GM12878 (cell line): ENCODE measurements around the gene KIRREL2. TPM values are rescaled to one million over a fixed set of nuclear protein-coding genes. Genes with fewer than 3 reads are reported as not detected.

ENCODE experiments used
- ATAC-seq: fragments of 200-7000 bp; cut with Tn5 transposase; 3 replicates; pipeline ENCODE4 v1.9.1; 2020; ENCODE audit warnings: mild to moderate bottlenecking, moderate library complexity
- BruUV-seq: library from RNA; stranded (reverse); fragments of 400-500 nt; replicated peaks from 2 replicates; lab custom pipeline; 2021; lab: Mats Ljungman, UMichigan
- CTCF ChIA-PET: fragments of 300-600 bp; sonication (Branson Sonifier 250); formaldehyde crosslinking; extraction: SDS; loops from one replicate; lab custom pipeline; 2021; ENCODE audit warnings: inconsistent platforms; lab: Yijun Ruan, JAX
- POLR2A ChIA-PET: fragments of 350-600 bp; formaldehyde crosslinking; extraction: SDS; loops from one replicate; lab custom pipeline; 2021; ENCODE audit warnings: inconsistent platforms; lab: Charles Lee
- RAD21 ChIA-PET: fragments of 300-600 bp; sonication (Branson Sonifier 250); formaldehyde crosslinking; loops from one replicate; lab custom pipeline; 2023; ENCODE audit warnings: antibody characterized with exemption; ENCODE audit not compliant: unreplicated experiment; lab: Charles Lee
- SMC1A ChIA-PET: fragments of 300-600 bp; sonication (Branson Sonifier 250); formaldehyde crosslinking; loops from one replicate; lab custom pipeline; 2023; ENCODE audit not compliant: unreplicated experiment, uncharacterized antibody; lab: Charles Lee
- DNase-seq: peaks from one replicate; pipeline ENCODE4 v3.0.0-alpha.2; 2011; ENCODE audit warnings: low read depth, low spot score
- FAIRE-seq: peaks from 3 replicates; lab custom pipeline; 2011; peaks lifted over from hg19 to GRCh38; lab: Jason Lieb, UNC
- H2AFZ ChIP-seq: 2 replicates; pipeline ENCODE4 v1.6.0; 2011; ENCODE audit warnings: low read depth, low read length, control low read depth; ENCODE audit not compliant: control insufficient read depth
- H3K27ac ChIP-seq: 2 replicates; pipeline ENCODE4 v1.5.1; 2011; ENCODE audit warnings: control low read depth; ENCODE audit not compliant: control insufficient read depth, insufficient read depth
- H3K27me3 ChIP-seq, 2 experiments: replicated peaks in 1 of 2; 2 replicates each; pipeline versions ENCODE4 v1.6.0 to v1.6.1; 2011; ENCODE audit warnings: low read length in 1 of 2; ENCODE audit not compliant: control insufficient read depth in 2 of 2, insufficient read depth in 2 of 2
- H3K36me3 ChIP-seq, 2 experiments: 2 replicates each; pipeline ENCODE4 v1.5.1; 2011; ENCODE audit warnings: low read length in 1 of 2; ENCODE audit not compliant: control insufficient read depth in 2 of 2, insufficient read depth in 2 of 2
- H3K4me1 ChIP-seq: 2 replicates; pipeline ENCODE4 v1.6.1; 2011; ENCODE audit warnings: mild to moderate bottlenecking, low read length, moderate library complexity, mixed read lengths; ENCODE audit not compliant: control insufficient read depth, insufficient read depth
- H3K4me2 ChIP-seq: 2 replicates; pipeline ENCODE4 v1.6.0; 2011; ENCODE audit warnings: control low read depth; ENCODE audit not compliant: control insufficient read depth, insufficient read depth
- H3K4me3 ChIP-seq: fragments of 200-600 bp; sonication (generic); 2 replicates; pipeline ENCODE4 v1.5.1; 2016
- H3K79me2 ChIP-seq: 2 replicates; pipeline ENCODE4 v1.6.0; 2011; ENCODE audit warnings: low read length; ENCODE audit not compliant: control insufficient read depth, insufficient read depth
- H3K9ac ChIP-seq: 2 replicates; pipeline ENCODE4 v1.8.0; 2011; ENCODE audit warnings: low read length, control low read depth, mixed read lengths; ENCODE audit not compliant: control insufficient read depth, insufficient read depth
- H3K9me3 ChIP-seq: replicated peaks from 3 replicates; pipeline ENCODE4 v1.5.1; 2011; ENCODE audit warnings: mild to moderate bottlenecking, low read length; ENCODE audit not compliant: control insufficient read depth, insufficient read depth
- H4K20me1 ChIP-seq: 2 replicates; pipeline ENCODE4 v1.6.0; 2011; ENCODE audit not compliant: control insufficient read depth, insufficient read depth
- CBX5 ChIP-seq: sonication (generic); IDR thresholded peaks from 2 replicates; pipeline ENCODE4 v1.6.1; 2016; ENCODE audit warnings: low read depth, moderate library complexity, mild to moderate bottlenecking, inconsistent platforms
- CHD1 ChIP-seq: IDR thresholded peaks from 2 replicates; pipeline ENCODE4 v1.6.1; 2012; ENCODE audit warnings: low read depth, low read length, improper control_type of control experiment
- CHD4 ChIP-seq: fragments of 200-600 bp; sonication (generic); IDR thresholded peaks from 2 replicates; pipeline ENCODE4 v1.6.1; 2016; ENCODE audit warnings: mild to moderate bottlenecking
- IKZF2 ChIP-seq, 2 experiments: fragments of 450-650 bp; IDR thresholded peaks; 2 replicates each; pipeline ENCODE4 v1.6.1; 2017; ENCODE audit warnings: mild to moderate bottlenecking in 2 of 2, moderate library complexity in 2 of 2
- KLF5 ChIP-seq: fragments of 450-650 bp; IDR thresholded peaks from 2 replicates; pipeline ENCODE4 v1.6.1; 2014; ENCODE audit warnings: mild to moderate bottlenecking; ENCODE audit not compliant: partially characterized antibody
- MTA2 ChIP-seq: fragments of 450-650 bp; IDR thresholded peaks from 2 replicates; pipeline ENCODE4 v1.6.1; 2016; ENCODE audit warnings: low read depth, mild to moderate bottlenecking, moderate library complexity
- MXI1 ChIP-seq: fragments of 150-350 bp; IDR thresholded peaks from 2 replicates; pipeline ENCODE4 v1.6.1; 2011; ENCODE audit warnings: low read depth, mild to moderate bottlenecking, inconsistent platforms, low read length, improper control_type of control experiment
- RAD51 ChIP-seq: fragments of 450-650 bp; IDR thresholded peaks from 2 replicates; pipeline ENCODE4 v1.6.1; 2016; ENCODE audit warnings: moderate library complexity, mild to moderate bottlenecking, inconsistent platforms
- SP1 ChIP-seq: IDR thresholded peaks from one replicate; pipeline ENCODE4 v1.6.1; 2011; ENCODE audit warnings: low read depth, low read length
- STAT1 ChIP-seq: fragments of 450-650 bp; conservative IDR thresholded peaks from 2 replicates; pipeline ENCODE4 v1.6.1; 2014; ENCODE audit warnings: antibody characterized with exemption, mild to moderate bottlenecking
- SUZ12 ChIP-seq: fragments of 200-600 bp; sonication (generic); IDR thresholded peaks from one replicate; pipeline ENCODE4 v1.6.1; 2018; ENCODE audit warnings: antibody characterized with exemption, mild to moderate bottlenecking; ENCODE audit not compliant: unreplicated experiment
- WGBS: methylation state at CpG from one replicate; pipeline ENCODE4 v1.1.6; 2016; ENCODE audit warnings: low lambda C conversion rate; ENCODE audit not compliant: insufficient replicate concordance, insufficient coverage; ENCODE audit errors: missing lambda C conversion rate; 5-methylcytosine and 5-hydroxymethylcytosine counted together
- in situ Hi-C: fragments of 300-500 bp; cut with MboI; formaldehyde crosslinking; loops from 9 replicates; pipeline ENCODE4 v1.14.3; 2018; ENCODE audit warnings: mixed read lengths
- intact Hi-C: fragments of 100-400 bp; cut with micrococcal nuclease; formaldehyde crosslinking; loops from one replicate; pipeline ENCODE4 v1.14.2; 2022; ENCODE audit not compliant: unreplicated experiment
- polyA plus RNA-seq, 11 experiments: library from polyadenylated mRNA; depleted of rRNA in 4 of 11; unstranded in 6 of 11; stranded (reverse) in 5 of 11; fragments of >200 nt; fragmentation: Nextera tagmentation in 4 of 11; fragmentation: Illumina TruSeq in 1 of 11; extraction: Ambion mirVana in 4 of 11; extraction: Trizol in 1 of 11; gene quantifications; 1 replicate in 1 of 11; 2 replicates in 10 of 11; pipeline versions ENCODE4 v1.2.1 to v1.2.3, GENCODE V29; 2011 to 2016; ENCODE audit warnings: inconsistent platforms in 2 of 11, missing spikeins in 2 of 11, low read depth in 1 of 11
- total RNA-seq, 4 experiments: library from RNA; depleted of rRNA in 3 of 4; stranded (reverse); fragments of >200 nt in 3 of 4; fragmentation: Illumina TruSeq in 1 of 4; extraction: Trizol in 1 of 4; gene quantifications; 2 replicates each; pipeline versions ENCODE4 v1.2.1 to v1.2.3, GENCODE V29; 2013 to 2021

Gene KIRREL2
- total and polyA plus RNA-seq, 10 of the 15 experiments (the other 5 are each of a cell fraction or from before 2014, with no cell fraction given): 0.03 to 0.06 TPM; not detected in 8

- no peak overlapping the region for H3K27ac ChIP-seq
- ChIA-PET RAD21 (no interaction called here), POLR2A (no interaction called here), CTCF (no interaction called here), SMC1A (no interaction called here)
- ATAC-seq (no peak), DNase-seq (no peak), FAIRE-seq (no peak)
- H3K36me3 ChIP-seq: no peaks in the 10 kb centered on the region
- H3K4me1 ChIP-seq: no peaks in the 10 kb centered on the region
- no peaks in the 10 kb centered on the region for H4K20me1 ChIP-seq
- 41% methylated on average over 18 of the region's 18 CpGs for WGBS
- in situ Hi-C loops: no loop called here
- no peak overlapping the region for H2AFZ ChIP-seq
- H3K9me3 ChIP-seq: no peaks in the 10 kb centered on the region; the same call in 2 of the 3 replicates
- H3K9ac ChIP-seq: no peak overlapping the region
- TF ChIP-seq MTA2: no peak
- TF ChIP-seq SP1: no peak
- TF ChIP-seq MXI1: no peak
- no peak for TF ChIP-seq STAT1
- TF ChIP-seq SUZ12: no peak
- no peak for TF ChIP-seq CHD4
- TF ChIP-seq IKZF2 (IDR thresholded peaks at IDR 0.05): no peak
- TF ChIP-seq KLF5: no peak
- TF ChIP-seq RAD51: no peak
- TF ChIP-seq CHD1: no peak
- no peak for TF ChIP-seq CBX5
- no TSS peak for BruUV-seq
- no peak overlapping the region for H3K4me2 ChIP-seq
- no peak overlapping the region for H3K4me3 ChIP-seq
- no peaks in the 10 kb centered on the region for H3K79me2 ChIP-seq
- intact Hi-C loops: no loop called here
- peaks cover 3 to 6% of the 10 kb centered on the region in 2 experiments; a peak in 3 of 4 replicates for H3K27me3 ChIP-seq
These were observed 7.7 kb upstream of the KIRREL2 start for GRCh38 chr19:35848919-35849505.
